Endothelial cell of umbilical vein (primary cell): Measurements from ENCODE around the gene RAC2. TPM values are rescaled to one million over a fixed set of nuclear protein-coding genes. Genes with fewer than 3 reads are reported as not detected.

ENCODE experiments used
- BruUV-seq: library from RNA; stranded (reverse); fragments of 400-500 nt; replicated peaks from 2 replicates; lab custom pipeline; 2021; lab: Mats Ljungman, UMichigan
- CTCF ChIA-PET: fragments of 300-600, 350-600 bp; sonication (Branson Sonifier 250); formaldehyde crosslinking; loops from one replicate; lab custom pipeline; 2021; ENCODE audit warnings: antibody characterized with exemption, inconsistent platforms; lab: Charles Lee
- POLR2A ChIA-PET: fragments of 300-600, 350-600 bp; sonication (Branson Sonifier 250); formaldehyde crosslinking; loops from one replicate; lab custom pipeline; 2021; ENCODE audit warnings: antibody characterized with exemption, inconsistent platforms; lab: Charles Lee
- DNase-seq: peaks from one replicate; pipeline ENCODE4 v3.0.0-alpha.2; 2011; ENCODE audit warnings: low read depth, low spot score
- FAIRE-seq: peaks from 2 replicates; lab custom pipeline; 2011; peaks lifted over from hg19 to GRCh38; lab: Jason Lieb, UNC
- H2AFZ ChIP-seq: 2 replicates; pipeline ENCODE4 v1.6.0; 2012; ENCODE audit warnings: low read depth, low read length, control low read depth, inconsistent platforms
- H3K27ac ChIP-seq: 2 replicates; pipeline ENCODE4 v1.5.1; 2011; ENCODE audit warnings: low read depth, mild to moderate bottlenecking, control low read depth, low read length, moderate library complexity; ENCODE audit not compliant: insufficient read depth
- H3K27me3 ChIP-seq, 2 experiments: 2 replicates each; pipeline versions ENCODE4 v1.6.0 to v1.6.1; 2011; ENCODE audit warnings: low read length in 2 of 2, mixed read lengths in 1 of 2; ENCODE audit not compliant: control insufficient read depth in 2 of 2, insufficient read depth in 2 of 2
- H3K36me3 ChIP-seq, 2 experiments: 2 replicates in 1 of 2; 3 replicates in 1 of 2; pipeline ENCODE4 v1.5.1; 2011; ENCODE audit warnings: low read length in 2 of 2, mild to moderate bottlenecking in 1 of 2, moderate library complexity in 1 of 2; ENCODE audit not compliant: control insufficient read depth in 2 of 2, insufficient read depth in 2 of 2; ENCODE audit errors: extremely low read depth in 1 of 2
- H3K4me1 ChIP-seq: 3 replicates; pipeline ENCODE4 v1.5.1; 2011; ENCODE audit warnings: mild to moderate bottlenecking, low read length; ENCODE audit not compliant: control insufficient read depth, insufficient read depth; ENCODE audit errors: extremely low read depth
- H3K4me2 ChIP-seq: 2 replicates; pipeline ENCODE4 v1.6.1; 2011; ENCODE audit warnings: low read length, control low read depth, mixed read lengths; ENCODE audit not compliant: insufficient read depth
- H3K4me3 ChIP-seq, 3 experiments: fragments of 200-600 bp in 1 of 3; sonication (generic), shearing (Covaris generic) in 1 of 3; replicated peaks in 1 of 3; 2 replicates each; pipeline ENCODE4 v1.5.1; 2011 to 2016; ENCODE audit warnings: control low read depth in 3 of 3, low read length in 3 of 3, mild to moderate bottlenecking in 2 of 3, inconsistent platforms in 1 of 3, low read depth in 1 of 3, moderate library complexity in 1 of 3; ENCODE audit not compliant: insufficient read depth in 1 of 3
- H3K79me2 ChIP-seq: 2 replicates; pipeline ENCODE4 v1.6.0; 2012; ENCODE audit warnings: low read length, inconsistent platforms; ENCODE audit not compliant: control insufficient read depth, insufficient read depth
- H3K9ac ChIP-seq: replicated peaks from 2 replicates; pipeline ENCODE3; 2011; ENCODE audit warnings: low read length, control low read depth; ENCODE audit not compliant: insufficient read depth; ENCODE audit errors: extremely low read depth
- H3K9me1 ChIP-seq: replicated peaks from 3 replicates; pipeline ENCODE4 v1.6.0; 2011; ENCODE audit warnings: mild to moderate bottlenecking, low read length; ENCODE audit not compliant: control insufficient read depth, insufficient read depth; ENCODE audit errors: extremely low read depth
- H3K9me3 ChIP-seq: replicated peaks from 2 replicates; pipeline ENCODE4 v1.5.1; 2012; ENCODE audit warnings: low read length, inconsistent platforms; ENCODE audit not compliant: control insufficient read depth, insufficient read depth
- H4K20me1 ChIP-seq: replicated peaks from 2 replicates; pipeline ENCODE3; 2011; ENCODE audit warnings: mild to moderate bottlenecking, low read length; ENCODE audit not compliant: control insufficient read depth, insufficient read depth; ENCODE audit errors: extremely low read depth
- EZH2 ChIP-seq: IDR thresholded peaks from 2 replicates; pipeline ENCODE4 v1.6.1; 2012; ENCODE audit warnings: borderline replicate concordance, low read depth, mild to moderate bottlenecking, moderate library complexity, low read length, inconsistent platforms; ENCODE audit not compliant: severe bottlenecking
- FOS ChIP-seq: IDR thresholded peaks from 2 replicates; pipeline ENCODE4 v1.6.1; 2011; ENCODE audit warnings: mild to moderate bottlenecking, low read length, moderate library complexity, borderline replicate concordance; ENCODE audit not compliant: insufficient read depth
- GATA2 ChIP-seq: IDR thresholded peaks from 2 replicates; pipeline ENCODE4 v1.7.0; 2011; ENCODE audit warnings: low read depth, mild to moderate bottlenecking, moderate library complexity, mixed read lengths, low read length; ENCODE audit not compliant: insufficient read length, insufficient read depth
- JUN ChIP-seq: IDR thresholded peaks from 2 replicates; pipeline ENCODE4 v1.6.1; 2011; ENCODE audit warnings: borderline replicate concordance, low read depth; ENCODE audit not compliant: insufficient read length, insufficient read depth
- MAX ChIP-seq: IDR thresholded peaks from 2 replicates; pipeline ENCODE4 v1.6.1; 2011; ENCODE audit not compliant: insufficient read depth, insufficient read length
- MYC ChIP-seq: IDR thresholded peaks from one replicate; pipeline ENCODE4 v1.6.1; 2011; ENCODE audit warnings: mild to moderate bottlenecking, low read depth, low read length
- POLR2A ChIP-seq: IDR thresholded peaks from 2 replicates; pipeline ENCODE4 v1.6.1; 2012; ENCODE audit warnings: low read depth, mild to moderate bottlenecking, control low read depth, low read length
- POLR2AphosphoS5 ChIP-seq: IDR thresholded peaks from 2 replicates; pipeline ENCODE4 v1.6.1; 2012; ENCODE audit warnings: low read depth, mild to moderate bottlenecking, control low read depth, low read length, moderate library complexity; ENCODE audit not compliant: insufficient read depth
- dilution Hi-C: fragments of 300-500 bp; cut with MboI; formaldehyde crosslinking; loops from one replicate; pipeline ENCODE4 v1.15.0; 2019; ENCODE audit warnings: low sequenced_read_pairs; ENCODE audit not compliant: extremely low pct_ligation_motif_present
- intact Hi-C: fragments of 100-400 bp; cut with micrococcal nuclease; formaldehyde crosslinking; loops from one replicate; pipeline ENCODE4 v1.10.0; 2022
- polyA plus RNA-seq, 4 experiments: library from polyadenylated mRNA; depleted of rRNA in 3 of 4; stranded (reverse) in 3 of 4; unstranded in 1 of 4; fragments of >200 nt; gene quantifications; 2 replicates each; pipeline versions ENCODE4 v1.2.1 to v1.2.3, GENCODE V29; 2011 to 2012; ENCODE audit warnings: missing spikeins in 1 of 4
- total RNA-seq: library from RNA; stranded (reverse); gene quantifications from 2 replicates; pipeline ENCODE4 v1.2.3, GENCODE V29; 2021
- TF ChIP-seq, protein P1 (sequence below), 2 donors: IDR thresholded peaks; 1 replicate in 1 of 2; 2 replicates in 1 of 2; pipeline ENCODE4 v1.5.1; 2011; ENCODE audit warnings: low read length in 2 of 2, mild to moderate bottlenecking in 2 of 2, moderate library complexity in 2 of 2, control low read depth in 1 of 2, inconsistent platforms in 1 of 2, low read depth in 1 of 2; ENCODE audit not compliant: insufficient read depth in 1 of 2; ENCODE audit errors: extremely low read depth in 1 of 2

The RAC2 gene
- total and polyA plus RNA-seq, 2 donors (not counting 3 experiments of a cell fraction or from before 2014, with no cell fraction given) = 122 to 181 TPM

DNA sequence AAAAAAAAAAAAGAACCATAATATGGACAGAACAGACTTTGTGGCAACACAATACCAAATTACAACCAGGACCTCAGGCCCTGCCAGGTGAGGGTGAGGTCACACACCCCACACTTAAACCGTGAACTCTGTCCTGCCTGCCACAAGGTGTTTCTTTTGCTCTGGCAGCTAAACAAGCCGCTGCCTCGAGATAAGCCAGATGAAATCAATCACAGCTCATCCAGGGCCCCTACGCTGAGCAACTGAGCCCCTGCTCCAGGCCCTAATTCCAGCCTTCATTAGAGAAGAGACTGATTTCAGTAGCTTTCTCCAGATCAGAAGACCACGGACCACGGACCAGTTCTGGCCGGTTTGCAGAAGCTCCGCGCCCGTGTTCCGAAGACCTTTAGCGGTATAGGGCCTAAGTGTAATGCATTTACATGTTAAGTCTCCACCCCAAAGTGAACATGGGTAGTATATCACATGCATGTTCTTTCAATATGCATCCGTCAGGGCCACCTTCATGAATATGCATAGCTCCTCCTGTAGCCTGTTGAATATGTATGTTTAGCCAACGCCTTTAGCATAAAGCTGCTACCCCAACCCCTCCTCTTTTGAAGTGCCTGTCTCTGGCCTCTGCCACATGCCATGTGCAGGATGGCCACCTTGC is 14.8 kb upstream of the RAC2 start:
- Histone ChIP-seq H3K9ac (no peak overlapping the region), H3K79me2 (no peaks in the 10 kb centered on the region), H3K4me2 (no peak overlapping the region), H3K36me3 (no peaks in the 10 kb centered on the region), H3K9me1 (no peaks in the 10 kb centered on the region), H3K27me3 (no peaks in the 10 kb centered on the region), H2AFZ (no peak overlapping the region), H3K4me3 (no peak overlapping the region), H4K20me1 (no peaks in the 10 kb centered on the region), H3K9me3 (peaks cover 1% of the 10 kb centered on the region), H3K4me1 (peaks cover 30% of the 10 kb centered on the region), H3K27ac (no peak overlapping the region)
- BruUV-seq = no TSS peak
- DNase-seq = no peak
- intact Hi-C loops (no loop called here), dilution Hi-C loops (no loop called here)
- no peak for FAIRE-seq
- ChIA-PET CTCF (interaction anchor here (0.6 to 4.2 kb wide), 41 partner anchors 8 to 501 kb away, joined by 3 to 83 read pairs (median 4); partner anchors contain the start of gene RAC2), POLR2A (no interaction called here)
- TF ChIP-seq POLR2A (no peak), JUN (no peak), POLR2AphosphoS5 (no peak), FOS (no peak), MYC (no peak), GATA2 (no peak), EZH2 (no peak), MAX (no peak)
- TF ChIP-seq, protein P1, sequence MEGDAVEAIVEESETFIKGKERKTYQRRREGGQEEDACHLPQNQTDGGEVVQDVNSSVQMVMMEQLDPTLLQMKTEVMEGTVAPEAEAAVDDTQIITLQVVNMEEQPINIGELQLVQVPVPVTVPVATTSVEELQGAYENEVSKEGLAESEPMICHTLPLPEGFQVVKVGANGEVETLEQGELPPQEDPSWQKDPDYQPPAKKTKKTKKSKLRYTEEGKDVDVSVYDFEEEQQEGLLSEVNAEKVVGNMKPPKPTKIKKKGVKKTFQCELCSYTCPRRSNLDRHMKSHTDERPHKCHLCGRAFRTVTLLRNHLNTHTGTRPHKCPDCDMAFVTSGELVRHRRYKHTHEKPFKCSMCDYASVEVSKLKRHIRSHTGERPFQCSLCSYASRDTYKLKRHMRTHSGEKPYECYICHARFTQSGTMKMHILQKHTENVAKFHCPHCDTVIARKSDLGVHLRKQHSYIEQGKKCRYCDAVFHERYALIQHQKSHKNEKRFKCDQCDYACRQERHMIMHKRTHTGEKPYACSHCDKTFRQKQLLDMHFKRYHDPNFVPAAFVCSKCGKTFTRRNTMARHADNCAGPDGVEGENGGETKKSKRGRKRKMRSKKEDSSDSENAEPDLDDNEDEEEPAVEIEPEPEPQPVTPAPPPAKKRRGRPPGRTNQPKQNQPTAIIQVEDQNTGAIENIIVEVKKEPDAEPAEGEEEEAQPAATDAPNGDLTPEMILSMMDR (IDR thresholded peaks at IDR 0.05; ENCODE audit: extremely low read depth in 1 of 2, insufficient read depth in 1 of 2, low read depth in 1 of 2, low read length in 2 of 2) = no peak
